ENCODE data around the gene CCT8.
"Not testable (repeated sequence)": the region's sequence is repeated elsewhere in the genome, so short reads cannot be mapped to it uniquely, and the experiment has no call there.

Gene CCT8

DNA sequence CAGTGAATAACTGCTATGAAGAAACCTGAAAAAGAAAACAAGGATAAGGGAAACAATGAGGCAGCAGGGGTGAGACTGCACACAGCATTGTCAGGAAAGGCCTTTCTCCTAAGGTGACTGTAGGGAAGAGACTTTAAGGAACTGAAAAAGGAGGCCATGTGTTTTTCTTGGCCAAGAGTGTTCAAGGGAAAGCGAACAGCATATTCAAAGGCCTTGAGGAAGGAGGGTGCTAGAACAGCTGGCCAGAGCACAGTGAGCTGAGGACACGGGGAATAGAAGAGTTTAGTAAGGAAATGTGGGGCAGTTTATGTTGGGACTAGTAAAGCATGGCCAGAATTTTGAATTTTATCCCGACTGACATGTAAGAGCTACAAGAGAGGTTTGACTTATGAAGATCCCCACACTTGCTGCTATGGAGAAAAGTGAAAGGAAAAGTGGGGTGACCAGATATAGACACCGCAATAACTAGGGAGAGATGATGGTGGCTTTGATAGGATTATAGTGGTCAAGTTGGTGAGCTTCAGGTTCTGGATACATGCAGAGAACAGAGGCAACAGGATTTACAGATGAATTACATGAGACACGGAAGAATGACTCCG, 55.7 kb downstream of the CCT8 start:
- DNase-seq: no peak

DNA sequence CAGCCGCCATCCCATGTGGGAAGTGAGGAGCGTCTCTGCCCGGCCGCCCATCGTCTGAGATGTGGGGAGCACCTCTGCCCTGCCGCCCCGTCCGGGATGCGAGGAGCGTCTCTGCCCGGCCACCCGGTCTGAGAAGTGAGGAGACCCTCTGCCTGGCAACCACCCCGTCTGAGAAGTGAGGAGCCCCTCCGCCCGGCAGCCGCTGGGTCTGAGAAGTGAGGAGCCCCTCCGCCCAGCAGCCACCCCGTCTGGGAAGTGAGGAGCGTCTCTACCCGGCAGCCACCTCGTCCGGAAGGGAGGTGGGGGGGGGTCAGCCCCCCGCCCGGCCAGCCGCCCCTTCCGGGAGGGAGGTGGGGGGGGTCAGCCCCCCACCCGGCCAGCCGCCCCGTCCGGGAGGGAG, 62.2 kb downstream of the CCT8 start:
- not testable (repeated sequence) for DNase-seq

DNA sequence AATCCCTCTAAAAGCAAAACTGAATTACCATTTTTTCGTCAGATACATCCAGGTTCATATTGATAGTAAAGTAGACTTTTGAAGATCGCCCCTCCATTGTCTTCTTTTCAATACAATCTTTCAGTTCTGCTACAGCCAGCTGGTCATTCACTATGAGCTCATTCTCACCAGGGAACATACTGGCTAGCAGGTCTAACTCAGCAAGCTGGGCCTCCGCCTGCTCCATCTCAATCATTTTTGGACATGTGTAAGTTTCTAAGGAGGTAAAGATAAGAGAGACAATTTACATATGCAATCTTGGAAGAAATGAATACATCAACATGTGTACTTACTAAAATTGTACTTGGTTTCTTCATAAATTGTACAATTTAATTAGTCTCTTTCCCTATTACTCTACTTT, 65.1 kb downstream of the CCT8 start:
- DNase-seq: no peak

DNA sequence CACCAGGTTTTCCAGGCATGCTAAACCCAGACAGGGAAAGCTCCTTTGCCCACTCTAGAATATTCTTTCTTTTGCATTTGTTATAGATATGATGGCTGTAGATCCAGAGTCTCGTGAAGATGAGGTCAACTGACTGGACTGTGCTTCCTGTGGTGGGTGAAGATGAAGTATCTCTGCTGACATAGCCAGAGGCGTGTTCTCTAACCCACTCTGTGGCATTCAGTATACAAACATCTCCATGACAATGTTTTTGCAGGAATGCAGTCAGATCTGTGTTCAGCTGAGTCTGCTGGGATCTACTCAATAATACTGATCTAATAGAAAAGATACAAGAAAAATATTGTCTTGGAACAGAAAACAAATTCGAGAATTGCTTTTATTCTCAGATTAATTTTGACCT, 65.6 kb downstream of the CCT8 start:
- no peak for DNase-seq

DNA sequence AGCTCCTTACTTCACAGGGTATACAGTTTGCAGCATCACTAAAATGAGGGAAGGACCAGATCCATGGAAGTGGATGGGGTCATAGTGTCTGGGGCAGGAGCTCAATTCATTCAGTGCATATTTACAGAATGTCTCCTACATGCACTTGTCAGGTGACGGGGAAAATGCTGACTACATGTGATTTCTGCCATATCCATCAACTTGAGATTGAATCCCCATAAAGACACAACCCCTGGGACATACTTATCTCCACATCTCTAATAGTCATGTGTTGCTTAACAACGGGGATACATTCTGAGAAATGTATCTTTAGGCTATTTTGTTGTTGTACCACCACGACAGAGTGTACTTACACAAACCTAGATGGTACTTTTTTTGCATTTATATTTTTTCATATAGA, 66.3 kb downstream of the CCT8 start:
- DNase-seq: no peak

All from NCI-H1092 (cell line).